ENCODE results near the gene SYNGR2. TPM values are rescaled to one million over a fixed set of nuclear protein-coding genes. Genes with fewer than 3 reads are reported as not detected.
A peak's percentile ranks its signal among the peaks of the same experiment; 100 is the strongest.

Gene SYNGR2
- total and polyA plus RNA-seq, 9 of the 15 experiments (the other 6 are each of a cell fraction or from before 2014, with no cell fraction given): 1.4 to 173 (median 87.8) TPM

- TF ChIP-seq RERE (CRISPR knock-in tag; IDR thresholded peaks at IDR 0.05; ENCODE audit: borderline replicate concordance): no peak
- no peak for TF ChIP-seq ZNF830 (CRISPR knock-in tag; IDR thresholded peaks at IDR 0.05)
- TF ChIP-seq FOXA1 (IDR thresholded peaks at IDR 0.05; ENCODE audit: borderline replicate concordance): no peak
- no peak for TF ChIP-seq MAFG (tag; conservative IDR thresholded peaks at IDR 0.05)
- no peak for TF ChIP-seq RBBP5 (IDR thresholded peaks at IDR 0.05; ENCODE audit: borderline replicate concordance, insufficient read depth, low read length, poor library complexity, severe bottlenecking)
- peak; percentile 11; the same call in 1 of the 2 replicates for TF ChIP-seq POLR2AphosphoS5 (IDR thresholded peaks at IDR 0.05; ENCODE audit: control insufficient read depth, insufficient read depth, low read depth, low read length)
- TF ChIP-seq RBFOX2 (IDR thresholded peaks at IDR 0.05; ENCODE audit: low read depth, low read length): peak; percentile 75
- no peak; the same call in 1 of the 2 replicates for TF ChIP-seq MYNN (IDR thresholded peaks at IDR 0.05)
- TF ChIP-seq MYNN (CRISPR knock-in tag; IDR thresholded peaks at IDR 0.05): no peak
- TF ChIP-seq TGIF2 (CRISPR knock-in tag; IDR thresholded peaks at IDR 0.05): no peak
- TF ChIP-seq CEBPG (CRISPR knock-in tag; IDR thresholded peaks at IDR 0.05): no peak
- TF ChIP-seq CEBPG (tag; conservative IDR thresholded peaks at IDR 0.05 in 1 of 2, IDR thresholded peaks at IDR 0.05 in 1 of 2): no peak
- no peak for TF ChIP-seq SRSF7 (optimal IDR thresholded peaks at IDR 0.05; ENCODE audit: low read depth, low read length)
- TF ChIP-seq ZFPM2 (CRISPR knock-in tag; IDR thresholded peaks at IDR 0.05): no peak
- TF ChIP-seq HMGN3 (IDR thresholded peaks at IDR 0.05; ENCODE audit: borderline replicate concordance, extremely low read depth, insufficient read length, low read depth, low read length): peak; percentile 23
- TF ChIP-seq CLOCK (CRISPR knock-in tag; IDR thresholded peaks at IDR 0.05; ENCODE audit: borderline replicate concordance): no peak
- TF ChIP-seq MXI1 (IDR thresholded peaks at IDR 0.05; ENCODE audit: low read depth, low read length): no peak
- peak; percentile 69 for TF ChIP-seq SUPT5H (IDR thresholded peaks at IDR 0.05)
- TF ChIP-seq ZNF282 (CRISPR knock-in tag; IDR thresholded peaks at IDR 0.05): no peak
- no peak for TF ChIP-seq ZBTB8A (IDR thresholded peaks at IDR 0.05; ENCODE audit: partially characterized antibody)
- TF ChIP-seq ZNF436 (CRISPR knock-in tag; IDR thresholded peaks at IDR 0.05): no peak
Measured at GRCh38 chr17:78174346-78174869, 6.0 kb downstream of the SYNGR2 start (continued).

All from K562 (cell line).